HL-60/S4 treated with phorbol 12-myristate 13-acetate at 8.2 ng/mL for 4 days and 3 days (cell line): ENCODE data around the gene TRIM2.

Experiments used
- in situ Hi-C: fragments of 300-500 bp; cut with MboI; formaldehyde crosslinking; loops from 2 replicates; pipeline ENCODE4 v1.15.0; 2022; ENCODE audit warnings: low sequenced_read_pairs

Gene TRIM2

DNA sequence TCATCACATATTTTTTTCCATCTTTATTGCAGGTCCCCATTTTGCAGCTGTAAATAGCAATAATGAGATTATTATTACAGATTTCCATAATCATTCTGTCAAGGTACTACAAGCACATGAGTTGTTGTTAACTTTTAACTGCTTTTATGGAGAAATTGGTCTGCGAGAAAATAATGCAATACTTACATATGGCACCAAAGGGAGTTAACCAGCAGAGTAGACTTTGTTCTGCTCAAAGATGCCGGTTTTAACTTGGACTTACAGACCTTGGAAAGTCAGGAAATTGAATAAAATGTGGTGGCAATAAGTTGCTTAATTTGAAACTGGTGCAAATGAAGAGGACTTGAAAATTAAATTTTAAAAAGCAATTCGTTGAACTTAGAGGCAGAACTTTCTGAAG, 119.8 kb downstream of the TRIM2 start:
- in situ Hi-C loops: loop anchor here (10.0 kb wide), 1 partner anchor 179 kb away; no protein-coding TSS in a partner anchor

- in situ Hi-C loops: loop anchor here (10.0 kb wide), 1 partner anchor 181 kb away; no protein-coding TSS in a partner anchor
Measured at GRCh38 chr4:153325558-153325957, 121.3 kb downstream of the TRIM2 start.

DNA sequence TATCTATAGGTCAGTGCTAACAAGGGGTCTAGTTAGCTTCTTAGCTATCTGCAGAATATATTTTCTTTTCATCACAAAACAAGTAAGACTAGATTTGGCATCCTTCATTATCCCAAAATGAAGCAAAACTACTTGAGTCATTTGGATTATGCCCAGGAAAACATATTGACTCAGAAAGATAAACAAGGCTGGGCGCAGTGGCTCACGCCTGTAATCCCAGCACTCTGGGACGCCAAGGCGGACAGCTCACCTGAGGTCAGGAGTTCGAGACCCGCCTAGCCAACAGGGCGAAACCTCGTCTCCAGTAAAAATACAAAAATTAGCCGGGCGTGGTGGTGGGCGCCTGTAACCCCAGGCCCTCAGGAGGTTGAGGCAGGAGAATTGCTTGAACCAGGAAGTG, 122.3 kb downstream of the TRIM2 start:
- in situ Hi-C loops: loop anchor here (10.0 kb wide), 1 partner anchor 182 kb away; no protein-coding TSS in a partner anchor

GRCh38 chr4:153327247-153327646, 123.0 kb downstream of the TRIM2 start:
- in situ Hi-C loops: loop anchor here (10.0 kb wide), 1 partner anchor 182 kb away; no protein-coding TSS in a partner anchor

GRCh38 chr4:153332936-153333335, 128.7 kb downstream of the TRIM2 start:
- in situ Hi-C loops: no loop called here

DNA sequence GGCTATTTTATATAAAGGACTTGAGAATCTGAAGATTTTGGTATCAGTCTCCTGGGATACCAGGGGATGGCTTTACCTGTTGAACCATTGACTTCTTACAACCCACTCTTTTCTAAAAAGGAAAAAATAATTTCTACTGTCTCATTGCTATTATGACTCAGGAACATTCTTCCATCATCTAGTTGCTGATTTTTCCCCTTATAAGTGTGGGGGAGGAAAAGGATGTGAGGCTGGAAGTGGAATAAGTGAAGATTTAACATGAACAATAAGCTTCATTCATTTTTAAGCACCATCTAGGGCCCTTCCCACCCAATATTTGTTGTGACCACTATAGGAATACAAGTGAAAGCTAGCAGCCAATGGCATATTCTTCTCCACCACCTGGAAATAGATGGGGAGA, 129.6 kb downstream of the TRIM2 start:
- in situ Hi-C loops: no loop called here

DNA sequence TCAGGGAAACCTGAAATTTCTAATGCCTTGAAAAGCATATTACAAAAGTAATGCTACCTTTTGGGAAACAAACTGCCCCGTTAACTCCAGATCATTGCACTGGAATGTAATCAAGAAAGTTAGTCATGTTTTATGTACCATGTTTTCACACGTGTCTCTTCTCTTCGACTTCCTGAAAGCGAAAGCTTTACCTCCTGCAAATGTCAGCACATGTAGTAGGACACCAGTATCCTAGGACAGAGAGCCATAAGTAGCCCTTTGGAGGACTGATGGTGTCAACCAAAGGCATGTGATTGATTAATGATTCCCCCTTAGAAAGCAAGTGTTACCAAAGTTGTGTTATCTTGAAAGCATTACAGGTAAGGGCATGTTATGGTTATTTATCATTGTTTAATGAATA, 131.4 kb downstream of the TRIM2 start:
- in situ Hi-C loops: no loop called here

DNA sequence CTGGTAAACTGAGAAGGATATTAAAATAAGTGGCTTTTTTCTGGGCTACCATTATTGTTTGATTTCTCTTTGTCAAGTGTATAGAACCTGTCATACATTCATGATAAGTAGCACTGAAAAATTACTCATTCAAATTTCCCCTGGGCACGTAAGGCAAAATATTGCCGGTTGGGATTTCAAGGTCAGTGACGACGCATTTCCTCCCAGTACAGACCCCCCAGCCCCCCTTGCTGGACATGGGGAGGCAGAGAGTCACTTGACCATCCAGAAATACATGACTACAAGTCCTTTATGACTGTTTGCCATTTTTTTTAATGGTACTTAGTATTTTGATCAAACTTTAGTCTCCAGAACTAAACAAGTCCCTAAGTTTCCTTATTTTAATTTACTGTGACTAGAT, 133.4 kb downstream of the TRIM2 start:
- in situ Hi-C loops: no loop called here

- in situ Hi-C loops: no loop called here
Measured at GRCh38 chr4:153341575-153342090, 137.4 kb downstream of the TRIM2 start.

GRCh38 chr4:153342751-153343552, 138.7 kb downstream of the TRIM2 start:
- in situ Hi-C loops: no loop called here

DNA sequence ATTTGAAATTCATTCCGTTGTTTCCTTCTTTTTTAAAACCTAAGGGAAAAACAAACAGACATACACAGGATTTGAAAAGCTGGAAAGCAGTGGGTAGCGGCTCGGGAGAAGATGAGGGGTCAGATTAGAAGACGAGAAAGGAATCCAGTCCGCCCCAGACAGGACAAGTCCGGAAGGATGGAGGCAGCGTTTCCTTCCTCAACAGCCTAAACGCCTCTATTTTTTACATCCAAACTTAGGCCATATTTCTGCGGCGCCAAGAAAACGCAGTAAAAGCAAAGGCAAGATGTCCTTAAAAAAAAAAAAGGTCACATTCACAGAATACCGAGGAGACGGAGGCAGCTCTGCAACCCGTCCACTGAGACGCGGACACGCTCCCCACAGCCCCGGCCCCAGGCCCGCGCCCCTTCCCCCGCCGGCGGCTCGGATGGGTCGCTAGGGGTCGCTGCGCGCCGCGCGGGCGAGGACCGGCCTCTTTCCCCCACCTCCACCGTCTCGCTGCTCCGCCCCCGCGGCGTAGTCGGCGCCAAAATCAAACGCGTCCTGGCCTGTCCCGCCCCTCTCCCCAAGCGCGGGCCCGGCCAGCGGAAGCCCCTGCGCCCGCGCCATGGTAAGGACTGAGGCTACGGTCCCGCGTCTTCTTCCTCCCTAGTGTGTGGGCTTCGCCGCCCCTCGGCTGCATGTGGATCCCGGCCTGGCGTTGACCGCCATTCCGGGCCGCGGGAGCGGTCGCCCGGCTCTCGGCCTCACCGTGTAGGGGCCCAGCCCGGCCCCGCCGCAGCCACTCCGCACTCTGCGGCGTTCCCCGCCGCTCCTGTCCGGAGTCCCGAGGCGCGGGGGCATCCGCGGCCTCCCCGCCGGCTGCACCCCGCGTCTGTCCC, 140.1 kb downstream of the TRIM2 start, which contains the start of gene MND1:
TSS of gene MND1 (plus strand) at position 558 of the 881 bp plus-strand sequence. CDS start at position 608, 50 bp downstream.
- in situ Hi-C loops: no loop called here

DNA sequence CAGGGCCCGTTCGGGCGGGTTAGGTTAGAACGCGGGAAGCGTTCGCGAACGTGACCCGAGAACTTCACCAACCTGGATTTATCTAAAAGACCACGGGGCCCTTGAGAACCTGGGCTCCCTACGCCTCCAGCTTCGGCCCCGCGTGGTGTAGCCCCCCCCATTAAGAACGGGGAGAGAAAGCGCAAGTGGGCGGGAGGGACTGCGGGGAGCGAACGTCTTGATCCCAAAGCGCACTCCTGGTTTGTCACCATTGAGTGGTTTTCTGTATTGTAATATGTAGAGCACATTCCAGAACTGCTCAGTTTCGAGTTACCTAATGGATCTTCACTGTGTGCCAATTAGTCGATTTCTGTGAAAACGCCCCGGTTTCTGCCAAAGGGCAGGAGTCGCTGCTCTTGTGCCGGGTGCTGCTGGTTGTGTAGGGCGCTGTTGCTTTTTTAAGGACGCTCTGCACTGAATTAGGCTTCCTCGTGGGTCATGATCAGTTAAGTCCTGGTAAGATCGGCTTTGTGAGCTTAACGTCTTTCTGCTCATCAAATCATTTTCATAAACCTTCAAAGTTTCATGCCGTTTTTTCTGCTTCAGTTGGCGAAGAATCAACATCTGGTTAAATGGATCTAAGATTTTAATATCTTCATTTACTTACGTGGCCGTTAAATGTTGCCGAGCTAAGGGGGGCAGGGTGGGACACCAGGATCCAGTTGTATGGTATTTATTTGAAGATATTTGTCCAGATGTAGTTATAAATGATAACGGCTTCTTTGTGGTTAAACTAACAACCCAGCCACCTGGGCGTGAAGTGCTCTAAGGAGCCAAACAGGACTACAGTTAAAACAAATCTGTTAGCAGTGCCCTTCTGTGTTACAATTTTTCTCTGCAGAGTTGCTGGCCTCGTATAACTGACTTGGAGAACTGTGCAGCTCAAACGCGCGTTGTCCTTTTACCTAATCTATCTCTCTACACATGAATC, 141.1 kb downstream of the TRIM2 start:
- in situ Hi-C loops: no loop called here

- in situ Hi-C loops: no loop called here
Measured at GRCh38 chr4:153346031-153346430, 141.8 kb downstream of the TRIM2 start.

- in situ Hi-C loops: no loop called here
Measured at GRCh38 chr4:153346563-153346962, 142.3 kb downstream of the TRIM2 start.

GRCh38 chr4:153347117-153347516, 142.9 kb downstream of the TRIM2 start:
- in situ Hi-C loops: no loop called here

GRCh38 chr4:153348006-153348405, 143.8 kb downstream of the TRIM2 start:
- in situ Hi-C loops: no loop called here

GRCh38 chr4:153349206-153349805, 145.1 kb downstream of the TRIM2 start:
- in situ Hi-C loops: no loop called here

- in situ Hi-C loops: no loop called here
Measured at GRCh38 chr4:153362184-153362583, 157.9 kb downstream of the TRIM2 start.

DNA sequence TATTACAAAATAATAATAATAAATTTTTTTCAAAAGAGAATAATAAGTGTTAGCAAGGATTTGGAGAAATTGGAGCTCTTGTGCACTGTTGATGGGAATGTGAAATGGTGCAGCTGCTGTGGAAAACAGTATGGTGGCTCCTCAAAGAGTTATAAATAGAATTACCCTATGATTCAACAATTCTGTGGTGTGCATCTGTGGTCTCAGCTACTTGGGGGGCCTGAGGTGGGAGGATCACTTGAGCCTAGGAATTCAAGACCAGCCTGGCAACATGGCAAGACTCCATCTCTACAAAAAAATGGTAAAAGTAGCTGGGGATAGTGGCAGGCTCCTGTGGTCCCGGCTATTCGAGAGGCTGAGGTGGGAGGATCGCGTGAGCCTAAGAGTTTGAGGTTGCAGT, 159.8 kb downstream of the TRIM2 start:
- in situ Hi-C loops: no loop called here

DNA sequence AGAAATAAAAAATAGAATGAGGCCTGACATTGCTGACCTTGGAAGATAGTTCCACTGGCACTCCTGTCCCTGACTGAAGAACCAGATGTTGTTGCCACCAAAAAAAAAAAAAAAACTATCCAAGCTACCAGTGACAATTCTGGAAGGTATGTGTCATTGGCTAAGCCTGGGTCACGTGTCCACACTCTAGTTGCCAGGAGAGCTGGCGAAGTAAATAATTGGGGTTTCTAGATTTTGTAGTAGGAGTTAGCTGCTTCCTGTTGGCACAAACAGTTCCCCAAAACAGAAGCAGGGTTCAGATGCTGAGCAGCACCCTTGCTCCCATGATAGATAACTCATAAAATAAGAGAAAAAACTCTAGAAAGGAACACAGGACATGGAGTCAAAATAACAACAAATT, 160.8 kb downstream of the TRIM2 start:
- in situ Hi-C loops: no loop called here
